ENCODE measurements around the gene JADE3.
A peak's percentile ranks its signal among the peaks of the same experiment; 100 is the strongest.
"Not testable (repeated sequence)": the region's sequence is repeated elsewhere in the genome, so short reads cannot be mapped to it uniquely, and the experiment has no call there.

JADE3 gene

GRCh38 chrX:46935295-46935694 lies 23.1 kb downstream of the JADE3 start:
- no peak for DNase-seq (ENCODE audit: low read depth in 3 of 3)

GRCh38 chrX:46938589-46938988 lies 26.4 kb downstream of the JADE3 start:
- DNase-seq (ENCODE audit: low read depth in 3 of 3), result no peak

GRCh38 chrX:46941341-46941740 lies 29.1 kb downstream of the JADE3 start:
- no peak for DNase-seq (ENCODE audit: low read depth in 3 of 3)

- no peak for DNase-seq (ENCODE audit: low read depth in 3 of 3)
Observed at GRCh38 chrX:46953137-46953527, 40.9 kb downstream of the JADE3 start.

- DNase-seq (ENCODE audit: low read depth in 3 of 3), result no peak
Observed at GRCh38 chrX:46953597-46953996, 41.4 kb downstream of the JADE3 start.

GRCh38 chrX:46954716-46955115 lies 42.5 kb downstream of the JADE3 start:
- DNase-seq (ENCODE audit: low read depth in 3 of 3), result no peak

GRCh38 chrX:46956589-46956988 lies 44.4 kb downstream of the JADE3 start:
- DNase-seq (ENCODE audit: low read depth in 3 of 3), result not testable (repeated sequence)

GRCh38 chrX:46957297-46957696 lies 45.1 kb downstream of the JADE3 start:
- DNase-seq (ENCODE audit: low read depth in 3 of 3), result no peak

GRCh38 chrX:46959101-46959500 lies 46.9 kb downstream of the JADE3 start:
- DNase-seq (ENCODE audit: low read depth in 3 of 3), result no peak

- DNase-seq (ENCODE audit: low read depth in 3 of 3), result no peak
Observed at GRCh38 chrX:46959985-46960700, 47.9 kb downstream of the JADE3 start.

- no peak for DNase-seq (ENCODE audit: low read depth in 3 of 3)
Observed at GRCh38 chrX:46961097-46961496, 48.9 kb downstream of the JADE3 start.

GRCh38 chrX:46961574-46962283 lies 49.5 kb downstream of the JADE3 start:
- no peak for DNase-seq (ENCODE audit: low read depth in 3 of 3)

GRCh38 chrX:46965125-46965758 lies 53.0 kb downstream of the JADE3 start:
- DNase-seq (ENCODE audit: low read depth in 3 of 3), result no peak

GRCh38 chrX:46967547-46967946 lies 55.3 kb downstream of the JADE3 start:
- DNase-seq (ENCODE audit: low read depth in 3 of 3), result peak in 1 of 3 donors; percentile 12

- not testable (repeated sequence) for DNase-seq (ENCODE audit: low read depth in 3 of 3)
Observed at GRCh38 chrX:46977046-46977445, 64.8 kb downstream of the JADE3 start.

GRCh38 chrX:46978341-46979291 lies 66.4 kb downstream of the JADE3 start:
- DNase-seq (ENCODE audit: low read depth in 3 of 3), result peak; percentile 43 to 80 (median 61)

GRCh38 chrX:46984705-46985104 lies 72.5 kb downstream of the JADE3 start:
- DNase-seq (ENCODE audit: low read depth in 3 of 3), result no peak

- no peak for DNase-seq (ENCODE audit: low read depth in 3 of 3)
Observed at GRCh38 chrX:46989548-46989947, 77.3 kb downstream of the JADE3 start.

- DNase-seq (ENCODE audit: low read depth in 3 of 3), result no peak
Observed at GRCh38 chrX:46991664-46992063, 79.4 kb downstream of the JADE3 start.

GRCh38 chrX:46992070-46992469 lies 79.8 kb downstream of the JADE3 start:
- DNase-seq (ENCODE audit: low read depth in 3 of 3), result no peak

- no peak for DNase-seq (ENCODE audit: low read depth in 3 of 3)
Observed at GRCh38 chrX:46994096-46994495, 81.9 kb downstream of the JADE3 start.

GRCh38 chrX:47012131-47012530 lies 99.9 kb downstream of the JADE3 start:
- DNase-seq (ENCODE audit: low read depth in 3 of 3), result no peak

Measured in stimulated activated CD4-positive, alpha-beta T cell treated with anti-CD3 and anti-CD28 coated beads, TNF-alpha, amount 100 ng/mL, for 48 hours (primary cell).